ENCODE measurements around the gene LRRC26.
A peak's percentile ranks its signal among the peaks of the same experiment; 100 is the strongest.

DNA sequence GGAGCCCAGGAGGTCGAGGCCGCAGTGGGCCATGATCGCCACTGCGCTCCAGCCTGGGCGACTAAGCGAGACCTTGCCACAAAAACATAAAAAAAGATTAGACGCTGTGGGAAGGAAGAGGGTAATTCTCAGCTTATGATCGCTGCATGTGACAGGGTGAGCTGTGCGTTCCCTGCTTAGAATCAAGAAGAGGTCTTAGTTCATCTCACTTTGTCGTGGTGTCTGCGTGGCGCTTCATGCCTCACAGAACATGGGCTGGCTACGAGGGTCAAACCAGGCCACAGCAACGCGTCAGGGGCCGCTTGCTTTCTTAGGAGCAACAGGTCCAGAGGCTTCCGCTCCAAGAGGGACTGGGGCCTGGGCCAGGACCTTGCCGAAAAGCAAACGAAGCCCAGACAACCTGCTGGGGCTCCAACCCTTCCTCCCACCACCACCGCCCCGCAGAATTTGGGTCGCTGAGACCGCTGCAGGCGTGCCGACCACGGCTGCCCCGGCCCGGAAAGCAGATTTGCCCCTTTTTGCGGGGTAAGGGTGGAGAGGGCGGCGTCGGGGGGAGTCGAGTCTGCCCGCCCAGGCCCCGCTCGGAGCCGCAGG is 40.9 kb downstream of the LRRC26 start:
- TF ChIP-seq ESRRA (CRISPR knock-in tag; IDR thresholded peaks at IDR 0.05; ENCODE audit: low read depth) (no peak), PHB2 (IDR thresholded peaks at IDR 0.05; ENCODE audit: partially characterized antibody) (no peak), CBX2 (IDR thresholded peaks at IDR 0.05; ENCODE audit: low read depth, low read length) (no peak), CBX2 (CRISPR knock-in tag; IDR thresholded peaks at IDR 0.05; ENCODE audit: low read depth) (no peak), KDM5A (IDR thresholded peaks at IDR 0.05; ENCODE audit: borderline replicate concordance, low read length) (no peak; the same call in 1 of the 2 replicates), ZNF776 (CRISPR knock-in tag; IDR thresholded peaks at IDR 0.05) (no peak), SUZ12 (IDR thresholded peaks at IDR 0.05; ENCODE audit: low read depth, low read length) (no peak), ZFAT (CRISPR knock-in tag; conservative IDR thresholded peaks at IDR 0.05) (no peak), ZNF75D (CRISPR knock-in tag; IDR thresholded peaks at IDR 0.05; ENCODE audit: borderline replicate concordance) (no peak), CTCF (CRISPR knock-in tag; IDR thresholded peaks at IDR 0.05) (no peak), ZC3H13 (CRISPR knock-in tag; IDR thresholded peaks at IDR 0.05) (no peak)
- TF ChIP-seq, protein P1, sequence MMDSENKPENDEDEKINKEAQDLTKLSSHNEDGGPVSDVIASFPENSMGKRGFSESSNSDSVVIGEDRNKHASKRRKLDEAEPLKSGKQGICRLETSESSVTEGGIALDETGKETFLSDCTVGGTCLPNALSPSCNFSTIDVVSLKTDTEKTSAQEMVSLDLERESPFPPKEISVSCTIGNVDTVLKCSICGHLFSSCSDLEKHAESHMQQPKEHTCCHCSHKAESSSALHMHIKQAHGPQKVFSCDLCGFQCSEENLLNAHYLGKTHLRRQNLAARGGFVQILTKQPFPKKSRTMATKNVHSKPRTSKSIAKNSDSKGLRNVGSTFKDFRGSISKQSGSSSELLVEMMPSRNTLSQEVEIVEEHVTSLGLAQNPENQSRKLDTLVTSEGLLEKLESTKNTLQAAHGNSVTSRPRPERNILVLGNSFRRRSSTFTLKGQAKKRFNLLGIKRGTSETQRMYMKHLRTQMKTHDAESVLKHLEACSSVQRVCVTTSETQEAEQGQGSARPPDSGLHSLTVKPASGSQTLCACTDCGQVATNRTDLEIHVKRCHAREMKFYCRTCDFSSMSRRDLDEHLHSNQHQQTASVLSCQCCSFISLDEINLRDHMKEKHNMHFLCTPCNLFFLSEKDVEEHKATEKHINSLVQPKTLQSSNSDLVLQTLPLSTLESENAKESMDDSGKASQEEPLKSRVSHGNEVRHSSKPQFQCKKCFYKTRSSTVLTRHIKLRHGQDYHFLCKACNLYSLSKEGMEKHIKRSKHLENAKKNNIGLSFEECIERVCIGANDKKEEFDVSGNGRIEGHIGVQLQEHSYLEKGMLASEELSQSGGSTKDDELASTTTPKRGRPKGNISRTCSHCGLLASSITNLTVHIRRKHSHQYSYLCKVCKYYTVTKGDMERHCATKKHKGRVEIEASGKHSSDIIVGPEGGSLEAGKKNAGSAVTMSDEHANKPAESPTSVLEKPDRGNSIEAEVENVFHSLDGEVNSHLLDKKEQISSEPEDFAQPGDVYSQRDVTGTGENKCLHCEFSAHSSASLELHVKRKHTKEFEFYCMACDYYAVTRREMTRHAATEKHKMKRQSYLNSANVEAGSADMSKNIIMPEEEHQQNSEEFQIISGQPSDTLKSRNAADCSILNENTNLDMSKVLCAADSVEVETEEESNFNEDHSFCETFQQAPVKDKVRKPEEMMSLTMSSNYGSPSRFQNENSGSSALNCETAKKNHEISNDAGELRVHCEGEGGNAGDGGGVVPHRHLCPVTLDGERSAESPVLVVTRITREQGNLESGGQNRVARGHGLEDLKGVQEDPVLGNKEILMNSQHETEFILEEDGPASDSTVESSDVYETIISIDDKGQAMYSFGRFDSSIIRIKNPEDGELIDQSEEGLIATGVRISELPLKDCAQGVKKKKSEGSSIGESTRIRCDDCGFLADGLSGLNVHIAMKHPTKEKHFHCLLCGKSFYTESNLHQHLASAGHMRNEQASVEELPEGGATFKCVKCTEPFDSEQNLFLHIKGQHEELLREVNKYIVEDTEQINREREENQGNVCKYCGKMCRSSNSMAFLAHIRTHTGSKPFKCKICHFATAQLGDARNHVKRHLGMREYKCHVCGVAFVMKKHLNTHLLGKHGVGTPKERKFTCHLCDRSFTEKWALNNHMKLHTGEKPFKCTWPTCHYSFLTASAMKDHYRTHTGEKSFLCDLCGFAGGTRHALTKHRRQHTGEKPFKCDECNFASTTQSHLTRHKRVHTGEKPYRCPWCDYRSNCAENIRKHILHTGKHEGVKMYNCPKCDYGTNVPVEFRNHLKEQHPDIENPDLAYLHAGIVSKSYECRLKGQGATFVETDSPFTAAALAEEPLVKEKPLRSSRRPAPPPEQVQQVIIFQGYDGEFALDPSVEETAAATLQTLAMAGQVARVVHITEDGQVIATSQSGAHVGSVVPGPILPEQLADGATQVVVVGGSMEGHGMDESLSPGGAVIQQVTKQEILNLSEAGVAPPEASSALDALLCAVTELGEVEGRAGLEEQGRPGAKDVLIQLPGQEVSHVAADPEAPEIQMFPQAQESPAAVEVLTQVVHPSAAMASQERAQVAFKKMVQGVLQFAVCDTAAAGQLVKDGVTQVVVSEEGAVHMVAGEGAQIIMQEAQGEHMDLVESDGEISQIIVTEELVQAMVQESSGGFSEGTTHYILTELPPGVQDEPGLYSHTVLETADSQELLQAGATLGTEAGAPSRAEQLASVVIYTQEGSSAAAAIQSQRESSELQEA (CRISPR knock-in tag; IDR thresholded peaks at IDR 0.05; ENCODE audit: not compliant biosample characterization): peak; percentile 0

Data from HepG2 (cell line).